ENCODE measurements around the gene NBAS. TPM values are rescaled to one million over a fixed set of nuclear protein-coding genes. Genes with fewer than 3 reads are reported as not detected.

Gene NBAS
- total RNA-seq, 2 donors from 2014 or later, result 31.5 to 32.0 TPM

GRCh38 chr2:15177103-15177502 lies 384.0 kb downstream of the NBAS start:
- DNase-seq (ENCODE audit: low spot score), result no peak
- ATAC-seq (ENCODE audit: insufficient number of reproducible peaks, low FRiP score, low read depth), result no peak
- Histone ChIP-seq H3K4me1 (ENCODE audit: control insufficient read depth in 1 of 2, low read depth in 2 of 2) (no peaks in the 10 kb centered on the region), H3K36me3 (no peaks in the 10 kb centered on the region), H3K27ac (no peak overlapping the region), H3K9me3 (no peaks in the 10 kb centered on the region), H3K27me3 (replicated peaks; ENCODE audit: insufficient read depth) (no peaks in the 10 kb centered on the region), H3K4me3 (no peak overlapping the region)
- no peak for TF ChIP-seq CTCF (IDR thresholded peaks at IDR 0.05)

GRCh38 chr2:15176604-15177003 lies 384.5 kb downstream of the NBAS start:
- Histone ChIP-seq H3K27ac (no peak overlapping the region), H3K36me3 (no peaks in the 10 kb centered on the region), H3K4me3 (no peak overlapping the region), H3K9me3 (no peaks in the 10 kb centered on the region), H3K27me3 (replicated peaks; ENCODE audit: insufficient read depth) (no peaks in the 10 kb centered on the region), H3K4me1 (ENCODE audit: control insufficient read depth in 1 of 2, low read depth in 2 of 2) (no peaks in the 10 kb centered on the region)
- TF ChIP-seq CTCF (IDR thresholded peaks at IDR 0.05), result no peak
- DNase-seq (ENCODE audit: low spot score), result no peak
- no peak for ATAC-seq (ENCODE audit: insufficient number of reproducible peaks, low FRiP score, low read depth)

GRCh38 chr2:15174567-15174966 lies 386.6 kb downstream of the NBAS start:
- Histone ChIP-seq H3K27me3 (replicated peaks; ENCODE audit: insufficient read depth) (no peaks in the 10 kb centered on the region), H3K9me3 (no peaks in the 10 kb centered on the region), H3K27ac (no peak overlapping the region), H3K4me1 (ENCODE audit: control insufficient read depth in 1 of 2, low read depth in 2 of 2) (peaks cover 0 to 15% of the 10 kb centered on the region in 2 donors), H3K36me3 (no peaks in the 10 kb centered on the region), H3K4me3 (no peak overlapping the region)
- ATAC-seq (ENCODE audit: insufficient number of reproducible peaks, low FRiP score, low read depth) (no peak), DNase-seq (ENCODE audit: low spot score) (no peak)
- no peak for TF ChIP-seq CTCF (IDR thresholded peaks at IDR 0.05)

- no peak overlapping the region for H3K27ac ChIP-seq
- H3K9me3 ChIP-seq, result no peaks in the 10 kb centered on the region
- no peak for TF ChIP-seq CTCF (IDR thresholded peaks at IDR 0.05)
- peaks cover 0 to 20% of the 10 kb centered on the region in 2 donors for H3K4me1 ChIP-seq (ENCODE audit: control insufficient read depth in 1 of 2, low read depth in 2 of 2)
- no peak overlapping the region for H3K4me3 ChIP-seq
- H3K27me3 ChIP-seq (replicated peaks; ENCODE audit: insufficient read depth), result no peaks in the 10 kb centered on the region
- ATAC-seq (ENCODE audit: insufficient number of reproducible peaks, low FRiP score, low read depth) (no peak), DNase-seq (ENCODE audit: low spot score) (no peak)
- no peaks in the 10 kb centered on the region for H3K36me3 ChIP-seq
These were observed 387.6 kb downstream of the NBAS start for GRCh38 chr2:15173501-15173900.

GRCh38 chr2:15172825-15173224 lies 388.3 kb downstream of the NBAS start:
- ATAC-seq (ENCODE audit: insufficient number of reproducible peaks, low FRiP score, low read depth), result no peak

More at GRCh38 chr2:15172825-15173224, 388.3 kb downstream of the NBAS start:
- DNase-seq (ENCODE audit: low spot score), result no peak
- Histone ChIP-seq H3K27me3 (replicated peaks; ENCODE audit: insufficient read depth) (no peaks in the 10 kb centered on the region), H3K36me3 (no peaks in the 10 kb centered on the region), H3K9me3 (no peaks in the 10 kb centered on the region), H3K4me1 (ENCODE audit: control insufficient read depth in 1 of 2, low read depth in 2 of 2) (peaks cover 0 to 20% of the 10 kb centered on the region in 2 donors), H3K4me3 (no peak overlapping the region), H3K27ac (no peak overlapping the region)
- no peak for TF ChIP-seq CTCF (IDR thresholded peaks at IDR 0.05)

Data from thoracic aorta (tissue), 2 donors.